ENCODE measurements around the gene FKBP7.

The FKBP7 gene

GRCh38 chr2:178419123-178419522 lies 59.3 kb downstream of the FKBP7 start:
- Histone ChIP-seq H3K27me3 (ENCODE audit: low read depth, low read length) (no peaks in the 10 kb centered on the region), H3K27ac (ENCODE audit: low read length) (no peak overlapping the region), H3K4me3 (ENCODE audit: low read depth in 1 of 2, low read length in 2 of 2) (no peak overlapping the region), H3K36me3 (ENCODE audit: control insufficient read depth in 1 of 2, insufficient read depth in 2 of 2, low read length in 2 of 2) (peaks cover 0 to 4% of the 10 kb centered on the region in 2 donors), H3K9me3 (ENCODE audit: control insufficient read depth in 1 of 2, low read length in 2 of 2) (no peaks in the 10 kb centered on the region), H3K4me1 (ENCODE audit: control insufficient read depth in 1 of 2, insufficient read depth in 2 of 2, low read length in 2 of 2) (peaks cover 0 to 5% of the 10 kb centered on the region in 2 donors)

GRCh38 chr2:178418426-178418825 lies 60.0 kb downstream of the FKBP7 start:
- Histone ChIP-seq H3K4me1 (ENCODE audit: control insufficient read depth in 1 of 2, insufficient read depth in 2 of 2, low read length in 2 of 2) (peaks cover 0 to 5% of the 10 kb centered on the region in 2 donors), H3K27me3 (ENCODE audit: low read depth, low read length) (no peaks in the 10 kb centered on the region), H3K9me3 (ENCODE audit: control insufficient read depth in 1 of 2, low read length in 2 of 2) (no peaks in the 10 kb centered on the region), H3K27ac (ENCODE audit: low read length) (no peak overlapping the region), H3K36me3 (ENCODE audit: control insufficient read depth in 1 of 2, insufficient read depth in 2 of 2, low read length in 2 of 2) (peaks cover 0 to 1% of the 10 kb centered on the region in 2 donors), H3K4me3 (ENCODE audit: low read depth in 1 of 2, low read length in 2 of 2) (no peak overlapping the region)

- no peaks in the 10 kb centered on the region for H3K9me3 ChIP-seq (ENCODE audit: control insufficient read depth in 1 of 2, low read length in 2 of 2)
- H3K27me3 ChIP-seq (ENCODE audit: low read depth, low read length) = no peaks in the 10 kb centered on the region
- peaks cover 0 to 5% of the 10 kb centered on the region in 2 donors for H3K4me1 ChIP-seq (ENCODE audit: control insufficient read depth in 1 of 2, insufficient read depth in 2 of 2, low read length in 2 of 2)
- no peak overlapping the region for H3K27ac ChIP-seq (ENCODE audit: low read length)
- H3K36me3 ChIP-seq (ENCODE audit: control insufficient read depth in 1 of 2, insufficient read depth in 2 of 2, low read length in 2 of 2) = no peaks in the 10 kb centered on the region
- no peak overlapping the region for H3K4me3 ChIP-seq (ENCODE audit: low read depth in 1 of 2, low read length in 2 of 2)
These were observed 60.5 kb downstream of the FKBP7 start for GRCh38 chr2:178417916-178418315.

GRCh38 chr2:178415979-178416378 lies 62.4 kb downstream of the FKBP7 start:
- no peak overlapping the region for H3K27ac ChIP-seq (ENCODE audit: low read length)
- H3K4me1 ChIP-seq (ENCODE audit: control insufficient read depth in 1 of 2, insufficient read depth in 2 of 2, low read length in 2 of 2) = peaks cover 0 to 5% of the 10 kb centered on the region in 2 donors
- no peaks in the 10 kb centered on the region for H3K36me3 ChIP-seq (ENCODE audit: control insufficient read depth in 1 of 2, insufficient read depth in 2 of 2, low read length in 2 of 2)
- no peaks in the 10 kb centered on the region for H3K27me3 ChIP-seq (ENCODE audit: low read depth, low read length)
- no peak overlapping the region for H3K4me3 ChIP-seq (ENCODE audit: low read depth in 1 of 2, low read length in 2 of 2)
- no peaks in the 10 kb centered on the region for H3K9me3 ChIP-seq (ENCODE audit: control insufficient read depth in 1 of 2, low read length in 2 of 2)

- Histone ChIP-seq H3K4me3 (ENCODE audit: low read depth in 1 of 2, low read length in 2 of 2) (peak overlapping the region; percentile 77 to 89), H3K27me3 (ENCODE audit: low read depth, low read length) (no peaks in the 10 kb centered on the region), H3K36me3 (ENCODE audit: control insufficient read depth in 1 of 2, insufficient read depth in 2 of 2, low read length in 2 of 2) (no peaks in the 10 kb centered on the region), H3K9me3 (ENCODE audit: control insufficient read depth in 1 of 2, low read length in 2 of 2) (no peaks in the 10 kb centered on the region), H3K4me1 (ENCODE audit: control insufficient read depth in 1 of 2, insufficient read depth in 2 of 2, low read length in 2 of 2) (peaks cover 0 to 5% of the 10 kb centered on the region in 2 donors), H3K27ac (ENCODE audit: low read length) (peak overlapping the region; percentile 91)
These were observed 63.8 kb downstream of the FKBP7 start for GRCh38 chr2:178414266-178415247.

All from muscle layer of duodenum (tissue), 2 donors.